ENCODE results near the gene DRD4.
"Not testable (repeated sequence)": the region's sequence is repeated elsewhere in the genome, so short reads cannot be mapped to it uniquely, and the experiment has no call there.

The DRD4 gene

GRCh38 chr11:643849-644738 is 7.0 kb downstream of the DRD4 start:
- no peak for DNase-seq (ENCODE audit: low read depth in 2 of 2)

GRCh38 chr11:645536-645935 is 8.5 kb downstream of the DRD4 start:
- DNase-seq (ENCODE audit: low read depth in 2 of 2), result no peak

- no peak for DNase-seq (ENCODE audit: low read depth in 2 of 2)
Measured at GRCh38 chr11:646214-646613, 9.1 kb downstream of the DRD4 start.

- not testable (repeated sequence) for DNase-seq (ENCODE audit: low read depth in 2 of 2)
Measured at GRCh38 chr11:647672-648158, 10.6 kb downstream of the DRD4 start.

- no peak for DNase-seq (ENCODE audit: low read depth in 2 of 2)
Measured at GRCh38 chr11:650482-650881, 13.4 kb downstream of the DRD4 start.

GRCh38 chr11:653136-653535 is 16.1 kb downstream of the DRD4 start:
- DNase-seq (ENCODE audit: low read depth in 2 of 2), result not testable (repeated sequence)

GRCh38 chr11:653837-654236 is 16.8 kb downstream of the DRD4 start:
- DNase-seq (ENCODE audit: low read depth in 2 of 2), result no peak

- not testable (repeated sequence) for DNase-seq (ENCODE audit: low read depth in 2 of 2)
Measured at GRCh38 chr11:654444-654843, 17.4 kb downstream of the DRD4 start.

- no peak for DNase-seq (ENCODE audit: low read depth in 2 of 2)
Measured at GRCh38 chr11:655036-655726, 18.1 kb downstream of the DRD4 start.

GRCh38 chr11:656426-656825 is 19.4 kb downstream of the DRD4 start:
- no peak for DNase-seq (ENCODE audit: low read depth in 2 of 2)

- DNase-seq (ENCODE audit: low read depth in 2 of 2), result no peak
Measured at GRCh38 chr11:656866-657265, 19.8 kb downstream of the DRD4 start.

GRCh38 chr11:657691-658126 is 20.6 kb downstream of the DRD4 start:
- no peak for DNase-seq (ENCODE audit: low read depth in 2 of 2)

- DNase-seq (ENCODE audit: low read depth in 2 of 2), result no peak
Measured at GRCh38 chr11:659532-660085, 22.5 kb downstream of the DRD4 start.

GRCh38 chr11:660281-660680 is 23.2 kb downstream of the DRD4 start:
- DNase-seq (ENCODE audit: low read depth in 2 of 2), result no peak

- DNase-seq (ENCODE audit: low read depth in 2 of 2), result no peak
Measured at GRCh38 chr11:660681-661444, 23.8 kb downstream of the DRD4 start.

GRCh38 chr11:662689-663274 is 25.7 kb downstream of the DRD4 start:
- DNase-seq (ENCODE audit: low read depth in 2 of 2), result no peak

- no peak for DNase-seq (ENCODE audit: low read depth in 2 of 2)
Measured at GRCh38 chr11:665062-665703, 28.1 kb downstream of the DRD4 start.

- no peak for DNase-seq (ENCODE audit: low read depth in 2 of 2)
Measured at GRCh38 chr11:665704-666281, 28.7 kb downstream of the DRD4 start.

- no peak for DNase-seq (ENCODE audit: low read depth in 2 of 2)
Measured at GRCh38 chr11:673866-674265, 36.8 kb downstream of the DRD4 start.

GRCh38 chr11:674406-674805 is 37.3 kb downstream of the DRD4 start:
- no peak for DNase-seq (ENCODE audit: low read depth in 2 of 2)

- no peak for DNase-seq (ENCODE audit: low read depth in 2 of 2)
Measured at GRCh38 chr11:678297-678696, 41.2 kb downstream of the DRD4 start.
